ENCODE results near the gene DSN1.

- TF ChIP-seq CTCF (IDR thresholded peaks at IDR 0.05; ENCODE audit: low read length) (no peak), EZH2 (IDR thresholded peaks at IDR 0.05; ENCODE audit: borderline replicate concordance, low read length) (no peak)
These were observed 70.0 kb downstream of the DSN1 start for GRCh38 chr20:36703530-36703929.

All from OCI-LY1 (cell line).